CD14-positive monocyte (primary cell): ENCODE data around the gene MYO15B. TPM values are rescaled to one million over a fixed set of nuclear protein-coding genes. Genes with fewer than 3 reads are reported as not detected.
A peak's percentile ranks its signal among the peaks of the same experiment; 100 is the strongest.

ENCODE experiments used
- DNase-seq, 3 donors: peaks; one replicate each; pipeline ENCODE4 v3.0.0-alpha.2; 2011 to 2022
- H2AFZ ChIP-seq: 2 replicates; pipeline ENCODE4 v1.6.0; 2012; ENCODE audit warnings: mild to moderate bottlenecking, low read depth, low read length, inconsistent platforms; ENCODE audit not compliant: insufficient read depth, poor library complexity, severe bottlenecking
- H3K27ac ChIP-seq, 2 donors: 1 replicate in 1 of 2; 2 replicates in 1 of 2; pipeline ENCODE4 v1.5.1; 2012 to 2013; ENCODE audit warnings: low read length in 2 of 2, control low read depth in 1 of 2, inconsistent platforms in 1 of 2, low read depth in 1 of 2, mild to moderate bottlenecking in 1 of 2
- H3K27me3 ChIP-seq, 2 donors: one replicate each; pipeline versions ENCODE4 v1.6.0 to v1.6.1; 2011 to 2013; ENCODE audit warnings: low read length in 2 of 2; ENCODE audit not compliant: control insufficient read depth in 2 of 2, insufficient read depth in 2 of 2
- H3K36me3 ChIP-seq, 2 donors: replicated peaks in 1 of 2; 1 replicate in 1 of 2; 2 replicates in 1 of 2; pipeline versions ENCODE4 v1.5.1 to v1.6.1; 2012 to 2013; ENCODE audit warnings: low read length in 2 of 2, control low read depth in 1 of 2, inconsistent platforms in 1 of 2, mild to moderate bottlenecking in 1 of 2; ENCODE audit not compliant: insufficient read depth in 2 of 2, control insufficient read depth in 1 of 2
- H3K4me1 ChIP-seq, 2 donors: 1 replicate in 1 of 2; 2 replicates in 1 of 2; pipeline versions ENCODE4 v1.5.1 to v1.6.1; 2012 to 2013; ENCODE audit warnings: low read length in 2 of 2, control low read depth in 1 of 2, inconsistent platforms in 1 of 2, mild to moderate bottlenecking in 1 of 2, moderate library complexity in 1 of 2; ENCODE audit not compliant: insufficient read depth in 2 of 2, control insufficient read depth in 1 of 2
- H3K4me2 ChIP-seq: replicated peaks from 2 replicates; pipeline ENCODE3; 2012; ENCODE audit warnings: low read length, moderate library complexity, mild to moderate bottlenecking; ENCODE audit not compliant: poor library complexity, severe bottlenecking; ENCODE audit errors: extremely low read depth
- H3K4me3 ChIP-seq, 3 experiments: fragments of 200-600 bp in 1 of 3; sonication (generic) in 1 of 3; replicated peaks in 1 of 3; 1 replicate in 2 of 3; 2 replicates in 1 of 3; pipeline ENCODE4 v1.5.1; 2011 to 2013; ENCODE audit warnings: low read length in 3 of 3, mild to moderate bottlenecking in 3 of 3, control low read depth in 2 of 3, low read depth in 2 of 3, inconsistent platforms in 1 of 3, moderate library complexity in 1 of 3
- H3K79me2 ChIP-seq: 2 replicates; pipeline ENCODE4 v1.6.0; 2012; ENCODE audit warnings: mild to moderate bottlenecking, control low read depth, inconsistent platforms, low read length, moderate library complexity; ENCODE audit not compliant: insufficient read depth
- H3K9ac ChIP-seq: 2 replicates; pipeline ENCODE4 v1.6.0; 2017; ENCODE audit warnings: low read length, mild to moderate bottlenecking; ENCODE audit not compliant: insufficient read depth, poor library complexity, severe bottlenecking
- H3K9me3 ChIP-seq, 2 donors: replicated peaks in 1 of 2; 1 replicate in 1 of 2; 2 replicates in 1 of 2; pipeline versions ENCODE4 v1.5.1 to v1.6.1; 2012 to 2013; ENCODE audit warnings: low read length in 2 of 2, control low read depth in 1 of 2; ENCODE audit not compliant: control insufficient read depth in 1 of 2, insufficient read depth in 1 of 2
- H4K20me1 ChIP-seq: 2 replicates; pipeline ENCODE4 v1.6.0; 2012; ENCODE audit warnings: mild to moderate bottlenecking, low read length, control low read depth, moderate library complexity; ENCODE audit not compliant: insufficient read depth
- H3K27ac Mint-ChIP-seq, 7 donors: one replicate each; pipeline ENCODE4 v1.8.0; 2020; ENCODE audit warnings: mild to moderate bottlenecking in 7 of 7, mixed read lengths in 7 of 7, moderate library complexity in 6 of 7, inconsistent platforms in 2 of 7
- H3K27me3 Mint-ChIP-seq, 3 donors: one replicate each; pipeline ENCODE4 v1.8.0; 2021 to 2022; ENCODE audit warnings: low read depth in 3 of 3, mild to moderate bottlenecking in 3 of 3, mixed read lengths in 3 of 3, moderate library complexity in 3 of 3, inconsistent platforms in 1 of 3
- H3K36me3 Mint-ChIP-seq, 2 donors: one replicate each; pipeline ENCODE4 v1.8.0; 2020; ENCODE audit warnings: mixed read lengths in 2 of 2, inconsistent platforms in 1 of 2, mild to moderate bottlenecking in 1 of 2
- H3K4me1 Mint-ChIP-seq: one replicate; pipeline ENCODE4 v1.8.0; 2020; ENCODE audit warnings: mild to moderate bottlenecking, mixed read lengths
- H3K4me3 Mint-ChIP-seq, 2 donors: one replicate each; pipeline ENCODE4 v1.8.0; 2020; ENCODE audit warnings: mild to moderate bottlenecking in 2 of 2, mixed read lengths in 2 of 2, moderate library complexity in 1 of 2
- H3K9me3 Mint-ChIP-seq, 7 donors: one replicate each; pipeline ENCODE4 v1.8.0; 2020 to 2022; ENCODE audit warnings: mixed read lengths in 7 of 7, mild to moderate bottlenecking in 6 of 7, moderate library complexity in 6 of 7, inconsistent platforms in 2 of 7
- WGBS: methylation state at CpG from one replicate; pipeline ENCODE4 v1.1.5; 2013; ENCODE audit warnings: missing lambda C conversion rate; ENCODE audit not compliant: insufficient coverage; 5-methylcytosine and 5-hydroxymethylcytosine counted together
- intact Hi-C, 2 donors: fragments of 100-400 bp; cut with micrococcal nuclease; formaldehyde crosslinking; loops; one replicate each; pipeline versions ENCODE4 v1.15.0 to v1.15.1; 2023
- polyA plus RNA-seq, 3 donors: library from polyadenylated mRNA; depleted of rRNA in 1 of 3; unstranded in 2 of 3; stranded (reverse) in 1 of 3; fragments of 300-500 nt in 2 of 3; fragments of >200 nt in 1 of 3; fragmentation: Illumina TruSeq in 2 of 3; gene quantifications; 1 replicate in 2 of 3; 2 replicates in 1 of 3; pipeline ENCODE4 v1.2.3, GENCODE V29; 2012 to 2021
- TF ChIP-seq, protein P1 (sequence below): fragments of 200-600 bp; IDR thresholded peaks from one replicate; pipeline ENCODE4 v1.8.0; 2022; ENCODE audit warnings: antibody characterized with exemption, mild to moderate bottlenecking

MYO15B gene
- polyA plus RNA-seq, 3 donors = 0.17 to 596 (median 0.62) TPM

DNA sequence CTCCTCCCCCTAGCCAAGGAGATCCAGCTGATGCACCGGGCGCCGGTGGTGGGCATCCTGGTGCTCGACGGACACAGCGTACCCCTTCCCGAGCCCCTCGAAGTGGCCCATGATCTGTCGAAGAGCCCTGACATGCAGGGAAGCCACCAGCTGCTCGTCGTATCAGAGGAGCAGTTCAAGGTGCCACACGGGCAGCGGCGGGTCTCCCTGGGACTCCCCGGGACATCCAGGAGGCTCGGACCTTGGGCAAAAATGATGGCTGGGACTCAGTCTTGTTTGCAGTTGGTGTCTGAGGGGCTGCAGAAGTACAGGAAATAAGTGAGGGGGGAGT, 15.8 kb upstream of the MYO15B start:
- Histone ChIP-seq H4K20me1 (no peaks in the 10 kb centered on the region), H3K27me3 (no peaks in the 10 kb centered on the region), H3K27ac (peak overlapping the region; percentile 78 to 90), H3K4me3 (no peak overlapping the region), H2AFZ (peak overlapping the region; percentile 100), H3K9ac (peak overlapping the region; percentile 65), H3K9me3 (no peaks in the 10 kb centered on the region), H3K79me2 (no peaks in the 10 kb centered on the region), H3K4me2 (peak overlapping the region; percentile 64), H3K4me1 (peaks cover 21% of the 10 kb centered on the region in 2 donors), H3K36me3 (no peaks in the 10 kb centered on the region)
- no peak for DNase-seq
- Mint-ChIP-seq H3K27ac (peak overlapping the region in 6 of 7 donors; percentile 92 to 98 (median 97)), H3K27me3 (peaks cover 2 to 7% (median 5%) of the 10 kb centered on the region in 3 donors), H3K4me1 (peaks cover 18% of the 10 kb centered on the region), H3K4me3 (no peak overlapping the region), H3K36me3 (peaks cover 0 to 4% of the 10 kb centered on the region in 2 donors), H3K9me3 (no peaks in the 10 kb centered on the region)
- TF ChIP-seq, protein P1, sequence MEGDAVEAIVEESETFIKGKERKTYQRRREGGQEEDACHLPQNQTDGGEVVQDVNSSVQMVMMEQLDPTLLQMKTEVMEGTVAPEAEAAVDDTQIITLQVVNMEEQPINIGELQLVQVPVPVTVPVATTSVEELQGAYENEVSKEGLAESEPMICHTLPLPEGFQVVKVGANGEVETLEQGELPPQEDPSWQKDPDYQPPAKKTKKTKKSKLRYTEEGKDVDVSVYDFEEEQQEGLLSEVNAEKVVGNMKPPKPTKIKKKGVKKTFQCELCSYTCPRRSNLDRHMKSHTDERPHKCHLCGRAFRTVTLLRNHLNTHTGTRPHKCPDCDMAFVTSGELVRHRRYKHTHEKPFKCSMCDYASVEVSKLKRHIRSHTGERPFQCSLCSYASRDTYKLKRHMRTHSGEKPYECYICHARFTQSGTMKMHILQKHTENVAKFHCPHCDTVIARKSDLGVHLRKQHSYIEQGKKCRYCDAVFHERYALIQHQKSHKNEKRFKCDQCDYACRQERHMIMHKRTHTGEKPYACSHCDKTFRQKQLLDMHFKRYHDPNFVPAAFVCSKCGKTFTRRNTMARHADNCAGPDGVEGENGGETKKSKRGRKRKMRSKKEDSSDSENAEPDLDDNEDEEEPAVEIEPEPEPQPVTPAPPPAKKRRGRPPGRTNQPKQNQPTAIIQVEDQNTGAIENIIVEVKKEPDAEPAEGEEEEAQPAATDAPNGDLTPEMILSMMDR = no peak
- 94% methylated on average over 16 of the region's 16 CpGs for WGBS
- intact Hi-C loops = loop anchor here in 1 of 2 donors (5.0 kb wide), 1 partner anchor 55 kb away; the partner anchor contains the start of genes CASKIN2 and TSEN54

DNA sequence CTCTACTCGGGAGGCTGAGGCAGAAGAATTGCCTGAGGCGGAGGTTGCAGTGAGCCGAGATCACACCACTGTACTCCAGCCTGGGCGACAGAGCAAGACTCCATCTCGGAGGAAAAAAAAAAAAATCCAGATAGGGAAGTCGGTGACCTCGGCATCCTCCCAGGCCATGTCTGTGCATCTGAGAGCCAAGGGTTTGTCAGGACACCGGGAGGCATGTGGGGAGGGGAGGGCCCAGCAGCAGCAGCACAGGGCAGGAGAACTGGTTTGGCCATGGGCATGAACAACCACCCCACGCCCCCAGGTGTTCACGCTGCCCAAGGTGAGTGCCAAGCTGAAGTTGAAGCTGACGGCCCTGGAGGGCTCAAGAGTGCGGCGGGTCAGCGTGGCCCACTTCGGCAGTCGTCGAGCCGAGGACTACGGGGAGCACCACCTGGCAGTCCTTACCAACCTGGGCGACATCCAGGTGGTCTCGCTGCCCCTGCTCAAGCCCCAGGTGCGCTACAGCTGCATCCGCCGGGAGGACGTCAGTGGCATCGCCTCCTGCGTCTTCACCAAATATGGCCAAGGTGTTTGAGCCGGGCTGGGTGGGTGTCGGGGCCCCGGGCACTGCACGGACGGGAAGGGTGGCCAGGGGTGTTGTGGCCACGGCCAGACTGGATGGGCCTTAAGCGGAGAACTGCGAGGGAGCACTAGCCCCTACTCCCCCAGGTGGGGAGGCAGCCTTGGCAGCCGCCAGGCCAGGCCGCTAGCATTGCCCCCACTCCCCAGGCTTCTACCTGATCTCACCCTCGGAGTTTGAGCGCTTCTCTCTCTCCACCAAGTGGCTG, 14.7 kb upstream of the MYO15B start:
- Histone ChIP-seq H3K4me1 (peaks cover 20% of the 10 kb centered on the region in 2 donors), H3K9ac (no peak overlapping the region), H2AFZ (no peak overlapping the region), H3K27ac (no peak overlapping the region), H3K4me2 (no peak overlapping the region), H3K4me3 (no peak overlapping the region), H3K79me2 (no peaks in the 10 kb centered on the region), H3K9me3 (no peaks in the 10 kb centered on the region), H3K27me3 (no peaks in the 10 kb centered on the region), H3K36me3 (no peaks in the 10 kb centered on the region), H4K20me1 (no peaks in the 10 kb centered on the region)
- no peak for DNase-seq
- peak overlapping the region in 3 of 7 donors; percentile 13 to 73 (median 53) for H3K27ac Mint-ChIP-seq
- TF ChIP-seq, protein P1 = no peak
- peaks cover 17% of the 10 kb centered on the region for H3K4me1 Mint-ChIP-seq
- WGBS = 95% methylated on average over 29 of the region's 39 CpGs
- intact Hi-C loops = loop anchor here in 1 of 2 donors (5.0 kb wide), 1 partner anchor 56 kb away; the partner anchor contains the start of genes CASKIN2 and TSEN54
- no peak overlapping the region for H3K4me3 Mint-ChIP-seq
- H3K9me3 Mint-ChIP-seq = no peaks in the 10 kb centered on the region
- H3K36me3 Mint-ChIP-seq = peaks cover 0 to 4% of the 10 kb centered on the region in 2 donors
- H3K27me3 Mint-ChIP-seq = peaks cover 2 to 6% (median 4%) of the 10 kb centered on the region in 3 donors
